ENCODE results near the gene RIMBP2.

The RIMBP2 gene

GRCh38 chr12:130424858-130425697 is 291.0 kb downstream of the RIMBP2 start:
- no peak for DNase-seq (ENCODE audit: low read depth in 2 of 2)

GRCh38 chr12:130423991-130424857 is 291.9 kb downstream of the RIMBP2 start:
- no peak for DNase-seq (ENCODE audit: low read depth in 2 of 2)

GRCh38 chr12:130423136-130423535 is 293.0 kb downstream of the RIMBP2 start:
- no peak for DNase-seq (ENCODE audit: low read depth in 2 of 2)

DNA sequence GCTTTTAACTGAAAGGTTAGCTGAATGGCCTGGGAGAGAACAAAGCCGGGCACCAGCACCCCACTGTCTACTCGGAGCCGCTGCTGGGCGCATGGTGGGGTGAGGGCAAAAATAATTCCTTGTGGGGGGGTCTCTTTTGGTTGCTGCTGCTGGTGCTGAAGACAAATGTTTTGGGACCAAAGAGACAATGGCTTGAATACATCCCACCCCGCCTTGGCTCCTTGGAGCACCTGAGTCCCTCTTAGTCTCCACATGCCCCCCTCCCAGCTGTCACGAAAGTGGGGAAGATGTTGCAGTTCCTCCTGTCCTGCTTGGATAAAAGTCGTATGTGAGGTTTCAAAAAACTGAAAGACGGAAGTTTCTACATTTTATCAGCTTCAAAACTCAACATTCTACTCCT is 293.4 kb downstream of the RIMBP2 start:
- DNase-seq (ENCODE audit: low read depth in 2 of 2): no peak

- no peak for DNase-seq (ENCODE audit: low read depth in 2 of 2)
Observed at GRCh38 chr12:130421896-130422295, 294.2 kb downstream of the RIMBP2 start.

- no peak for DNase-seq (ENCODE audit: low read depth in 2 of 2)
Observed at GRCh38 chr12:130420071-130420470, 296.0 kb downstream of the RIMBP2 start.

DNA sequence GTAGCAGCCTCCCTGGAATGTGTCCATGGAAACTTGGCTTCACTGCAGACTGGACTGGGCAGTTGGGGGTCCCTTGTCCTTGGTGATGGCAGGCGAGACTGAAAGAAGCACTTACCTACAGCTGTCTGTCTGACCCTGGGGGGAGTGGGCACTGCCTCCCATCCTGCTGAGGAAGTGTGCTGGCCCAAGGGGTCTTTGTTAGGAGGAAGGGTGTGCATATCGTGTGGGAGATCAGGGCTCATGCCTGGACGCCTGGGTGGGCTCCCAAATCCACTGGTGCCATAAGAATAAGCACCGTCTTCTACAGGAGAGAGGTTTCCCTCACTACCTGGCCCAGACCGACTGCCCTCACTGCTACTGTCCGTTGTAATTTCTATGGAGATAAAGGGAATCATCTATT is 297.0 kb downstream of the RIMBP2 start:
- no peak for DNase-seq (ENCODE audit: low read depth in 2 of 2)

GRCh38 chr12:130418251-130418650 is 297.8 kb downstream of the RIMBP2 start:
- no peak for DNase-seq (ENCODE audit: low read depth in 2 of 2)

DNA sequence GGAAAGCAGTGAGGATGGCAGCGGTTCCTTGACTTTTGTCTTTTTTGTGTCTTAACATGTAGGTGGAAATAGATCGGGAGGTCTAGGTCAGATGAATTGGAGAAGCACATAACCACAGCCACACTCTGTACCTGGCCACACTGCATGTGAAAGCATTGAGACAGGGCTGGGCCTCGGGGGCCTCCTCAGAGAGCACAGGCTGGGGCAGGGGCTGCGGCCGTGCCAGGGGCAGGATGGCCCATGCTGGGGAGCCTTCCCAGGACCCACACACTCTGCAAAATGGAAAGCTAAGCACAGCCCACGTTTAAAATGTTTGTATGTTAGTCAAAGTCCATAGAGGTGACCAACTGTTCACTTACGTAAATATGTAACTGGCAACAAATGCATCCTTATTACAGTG is 301.7 kb downstream of the RIMBP2 start:
- DNase-seq (ENCODE audit: low read depth in 2 of 2): no peak

DNA sequence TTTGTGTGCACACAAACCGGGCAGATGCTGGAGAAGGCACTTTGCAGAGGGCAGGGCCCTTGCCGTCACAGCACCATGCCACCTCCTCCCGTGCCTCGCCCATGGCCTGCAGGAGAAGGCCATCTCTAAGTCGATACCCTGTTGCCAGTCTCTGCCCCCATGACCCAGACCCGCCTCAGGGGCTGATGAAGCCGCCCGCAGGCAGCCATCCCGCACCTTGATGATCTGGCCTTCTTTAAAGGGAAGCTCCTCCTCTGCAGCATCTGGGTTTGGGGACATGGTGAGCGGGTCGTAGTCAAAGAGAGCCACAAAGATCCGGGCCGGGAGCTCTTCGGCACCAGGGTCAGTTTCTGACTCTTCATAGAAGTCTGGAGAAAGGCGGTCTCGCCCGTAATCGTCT is 302.2 kb downstream of the RIMBP2 start:
- no peak for DNase-seq (ENCODE audit: low read depth in 2 of 2)

- no peak for DNase-seq (ENCODE audit: low read depth in 2 of 2)
Observed at GRCh38 chr12:130412384-130412783, 303.7 kb downstream of the RIMBP2 start.

DNA sequence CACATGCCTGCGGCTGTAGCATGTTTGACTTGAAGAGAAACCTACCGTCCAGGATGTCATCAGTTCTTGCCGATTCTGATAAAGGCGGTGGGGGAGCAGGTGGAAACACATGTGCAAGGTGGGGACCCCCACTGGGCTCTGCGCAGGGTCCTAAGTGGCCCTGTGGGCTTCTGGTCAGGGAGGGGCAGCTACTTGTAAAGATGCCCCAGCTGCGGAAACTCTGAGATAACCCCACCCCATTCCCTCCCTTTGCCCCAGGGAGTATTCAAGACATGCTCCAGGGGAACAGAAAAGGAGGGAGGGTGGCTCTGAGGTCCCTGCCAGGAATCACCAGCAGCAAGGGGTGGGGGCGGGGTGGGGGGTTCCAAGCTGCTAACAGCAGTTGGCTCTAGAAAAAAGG is 310.8 kb downstream of the RIMBP2 start:
- no peak for DNase-seq (ENCODE audit: low read depth in 2 of 2)

DNA sequence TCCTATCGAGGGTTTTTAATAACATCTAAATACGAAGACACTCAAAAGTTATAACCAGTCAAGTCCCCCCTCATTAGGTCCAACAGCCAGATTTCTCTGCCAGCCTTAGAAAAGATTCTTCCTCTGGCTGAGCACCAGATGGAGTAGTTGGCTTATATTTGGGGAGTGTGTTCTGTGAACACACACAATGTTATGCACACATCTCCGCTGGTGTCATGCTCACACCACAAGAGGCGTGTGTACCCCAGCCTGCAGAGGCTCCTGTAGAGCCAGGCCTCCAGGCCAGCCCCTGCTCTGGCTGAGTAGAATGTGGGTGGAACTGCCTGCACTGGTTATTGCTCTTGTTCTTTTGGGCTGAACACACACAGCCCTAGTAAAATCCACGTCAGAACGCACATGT is 314.4 kb downstream of the RIMBP2 start:
- DNase-seq (ENCODE audit: low read depth in 2 of 2): no peak

- DNase-seq (ENCODE audit: low read depth in 2 of 2): no peak
Observed at GRCh38 chr12:130398100-130398848, 317.8 kb downstream of the RIMBP2 start.

GRCh38 chr12:130396667-130397066 is 319.4 kb downstream of the RIMBP2 start:
- no peak for DNase-seq (ENCODE audit: low read depth in 2 of 2)

DNA sequence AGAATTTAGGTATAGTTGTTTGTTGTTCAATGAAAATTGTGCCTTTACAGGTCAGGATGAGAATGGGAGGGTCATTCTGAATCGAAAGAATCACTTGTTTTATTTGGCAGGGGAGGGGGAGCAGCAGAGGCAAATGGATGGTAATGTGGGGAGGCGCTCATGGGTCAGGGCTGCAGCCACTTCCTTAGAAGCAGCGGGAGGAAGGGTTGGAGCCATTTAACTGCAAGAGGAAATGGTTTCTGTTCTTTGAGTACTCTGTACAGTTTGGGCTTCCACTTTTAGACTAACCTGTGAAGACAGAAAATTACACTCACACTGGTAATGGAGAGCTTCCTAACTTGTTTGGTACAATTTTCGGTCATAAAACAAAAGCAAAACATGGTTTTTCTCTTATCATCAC is 321.2 kb downstream of the RIMBP2 start:
- no peak for DNase-seq (ENCODE audit: low read depth in 2 of 2)

DNA sequence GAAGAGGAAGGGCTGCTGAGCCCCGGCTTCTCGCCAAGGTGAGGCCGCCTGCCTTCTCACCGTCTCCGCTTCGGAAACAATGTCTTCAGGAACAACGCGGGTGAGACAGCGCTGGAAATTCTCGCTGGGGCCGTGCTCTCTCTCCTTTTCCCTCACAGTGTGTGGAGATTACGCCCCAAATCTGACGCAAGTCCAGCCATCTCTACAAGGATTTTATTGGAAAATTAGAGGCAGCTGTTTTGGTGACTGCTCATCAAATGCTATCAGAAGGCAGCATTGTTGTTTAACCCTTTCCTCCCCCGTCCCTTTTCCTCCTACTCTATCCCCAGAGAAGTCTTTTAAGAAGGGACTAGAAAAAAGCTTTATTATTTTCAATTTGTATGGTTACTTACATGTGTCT is 324.9 kb downstream of the RIMBP2 start:
- DNase-seq (ENCODE audit: low read depth in 2 of 2): no peak

DNA sequence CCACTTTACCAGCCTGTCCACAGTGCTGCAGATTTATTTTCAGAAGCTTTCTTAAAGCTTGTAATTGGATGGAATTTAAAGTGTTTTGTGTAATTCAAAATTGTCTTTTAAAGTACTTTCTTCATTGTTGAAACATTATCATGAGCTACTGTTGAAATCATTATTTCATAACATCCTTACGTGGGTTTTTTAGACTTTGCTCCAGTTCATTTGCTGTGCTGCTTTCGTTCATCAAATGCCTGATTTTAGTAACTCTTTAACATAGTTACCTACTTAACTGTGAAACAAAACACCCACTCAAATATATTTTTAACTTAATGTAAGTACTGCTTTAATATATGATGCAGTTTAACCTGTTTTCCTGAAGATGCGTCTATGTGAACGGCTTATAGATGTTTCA is 330.9 kb downstream of the RIMBP2 start:
- no peak for DNase-seq (ENCODE audit: low read depth in 2 of 2)

DNA sequence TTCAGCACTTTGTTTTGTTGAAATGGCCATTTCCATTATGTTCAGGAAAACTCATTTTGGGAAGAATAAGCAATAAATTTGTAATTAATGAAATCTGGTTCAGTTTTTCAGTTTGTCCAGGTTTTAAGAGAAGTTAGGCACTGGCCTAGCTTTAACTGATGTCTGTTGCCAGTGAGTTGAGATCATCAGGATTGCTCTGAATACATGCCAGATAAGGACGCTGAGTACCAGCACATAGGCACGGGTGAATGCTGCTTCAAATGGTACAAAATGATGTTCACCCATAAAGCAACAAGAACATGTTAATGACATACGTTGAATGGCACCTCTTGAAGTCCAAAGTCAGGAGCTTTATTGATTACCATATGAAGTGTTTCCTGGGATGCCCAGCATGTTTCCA is 331.9 kb downstream of the RIMBP2 start:
- DNase-seq (ENCODE audit: low read depth in 2 of 2): no peak

DNA sequence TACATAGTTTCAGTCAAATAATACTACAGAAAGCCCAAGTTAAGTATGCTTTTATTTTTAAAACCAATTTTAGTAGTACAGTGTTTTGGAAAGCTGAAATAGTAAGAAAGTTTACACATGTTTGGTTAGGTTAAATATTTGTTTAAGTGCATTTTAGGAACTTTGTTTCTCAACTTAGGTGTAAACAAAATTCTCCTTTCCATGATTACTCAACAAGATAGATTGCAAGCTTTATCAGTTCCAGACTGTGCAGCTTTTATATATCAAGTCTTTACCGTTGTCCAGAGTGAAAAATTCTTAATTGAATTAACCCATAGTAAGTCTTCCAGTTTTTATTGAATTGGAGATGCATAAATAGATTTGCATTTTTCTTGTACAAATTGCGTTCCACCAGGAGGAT is 333.3 kb downstream of the RIMBP2 start:
- DNase-seq (ENCODE audit: low read depth in 2 of 2): no peak

- DNase-seq (ENCODE audit: low read depth in 2 of 2): no peak
Observed at GRCh38 chr12:130375296-130376287, 340.5 kb downstream of the RIMBP2 start.
